Muscle of leg (tissue), 11 donors: ENCODE data around the gene TMEFF1. TPM values are rescaled to one million over a fixed set of nuclear protein-coding genes. Genes with fewer than 3 reads are reported as not detected.
"Not testable (repeated sequence)": the region's sequence is repeated elsewhere in the genome, so short reads cannot be mapped to it uniquely, and the experiment has no call there.

ENCODE experiments used
- DNase-seq: peaks from one replicate; pipeline ENCODE4 v3.0.0; 2013
- H3K27ac ChIP-seq: one replicate; pipeline ENCODE4 v1.5.1; 2013; ENCODE audit warnings: mild to moderate bottlenecking, low read length, control low read depth
- H3K27me3 ChIP-seq: one replicate; pipeline ENCODE4 v1.6.1; 2013; ENCODE audit warnings: low read length; ENCODE audit not compliant: control insufficient read depth, insufficient read depth
- H3K36me3 ChIP-seq: one replicate; pipeline ENCODE4 v1.6.1; 2013; ENCODE audit warnings: low read length; ENCODE audit not compliant: control insufficient read depth, insufficient read depth
- H3K4me1 ChIP-seq: one replicate; pipeline ENCODE4 v1.6.1; 2013; ENCODE audit warnings: low read length; ENCODE audit not compliant: control insufficient read depth, insufficient read depth
- H3K4me3 ChIP-seq: one replicate; pipeline ENCODE4 v1.5.1; 2013; ENCODE audit warnings: low read length, control low read depth
- H3K9me3 ChIP-seq: replicated peaks from 2 replicates; pipeline ENCODE4 v1.6.1; 2013; ENCODE audit warnings: low read depth, low read length; ENCODE audit not compliant: control insufficient read depth
- WGBS: methylation state at CpG from one replicate; pipeline ENCODE4 v1.1.5; 2013; ENCODE audit warnings: missing lambda C conversion rate; ENCODE audit not compliant: insufficient coverage; 5-methylcytosine and 5-hydroxymethylcytosine counted together
- polyA plus RNA-seq, 8 donors: library from polyadenylated mRNA; unstranded; fragments of 120-200 nt; gene quantifications; one replicate each; pipeline versions ENCODE4 v1.2.1 to v1.2.3, GENCODE V29; 2013; ENCODE audit warnings: inconsistent platforms in 1 of 8, low replicate concordance in 1 of 8; ENCODE audit not compliant: insufficient read length in 8 of 8, insufficient read depth in 1 of 8
- total RNA-seq: library from RNA; stranded (reverse); fragments of 120-200 nt; gene quantifications from one replicate; pipeline ENCODE4 v1.2.4, GENCODE V29; 2013

The TMEFF1 gene
- total and polyA plus RNA-seq, 9 donors, result 1.1 to 3.5 (median 2.0) TPM

GRCh38 chr9:100488177-100488576 lies 15.2 kb downstream of the TMEFF1 start:
- no peaks in the 10 kb centered on the region for H3K4me1 ChIP-seq
- H3K4me3 ChIP-seq, result no peak overlapping the region
- no peaks in the 10 kb centered on the region for H3K36me3 ChIP-seq
- H3K27me3 ChIP-seq, result no peaks in the 10 kb centered on the region
- DNase-seq, result no peak
- no peak overlapping the region for H3K27ac ChIP-seq
- no CpG with 5 or more reads among the region's 1 CpG for WGBS
- H3K9me3 ChIP-seq, result no peaks in the 10 kb centered on the region

- Histone ChIP-seq H3K27me3 (no peaks in the 10 kb centered on the region), H3K27ac (no peak overlapping the region), H3K4me1 (no peaks in the 10 kb centered on the region), H3K9me3 (no peaks in the 10 kb centered on the region), H3K4me3 (no peak overlapping the region), H3K36me3 (no peaks in the 10 kb centered on the region)
- WGBS, result 68% methylated on average over 2 of the region's 4 CpGs
- no peak for DNase-seq
Measured at GRCh38 chr9:100489836-100490235, 16.9 kb downstream of the TMEFF1 start.

GRCh38 chr9:100492952-100493351 lies 20.0 kb downstream of the TMEFF1 start:
- DNase-seq, result no peak
- no peak overlapping the region for H3K27ac ChIP-seq

GRCh38 chr9:100498592-100498991 lies 25.6 kb downstream of the TMEFF1 start:
- no peak overlapping the region for H3K4me3 ChIP-seq

More at GRCh38 chr9:100492952-100493351, 20.0 kb downstream of the TMEFF1 start:
- H3K4me1 ChIP-seq, result no peaks in the 10 kb centered on the region
- H3K36me3 ChIP-seq, result no peaks in the 10 kb centered on the region
- no peak overlapping the region for H3K4me3 ChIP-seq
- H3K27me3 ChIP-seq, result no peaks in the 10 kb centered on the region
- WGBS, result no CpG with 5 or more reads among the region's 2 CpGs
- H3K9me3 ChIP-seq, result no peaks in the 10 kb centered on the region

GRCh38 chr9:100499460-100499859 lies 26.5 kb downstream of the TMEFF1 start:
- Histone ChIP-seq H3K4me3 (no peak overlapping the region), H3K36me3 (no peaks in the 10 kb centered on the region), H3K4me1 (no peaks in the 10 kb centered on the region), H3K27ac (no peak overlapping the region), H3K9me3 (no peaks in the 10 kb centered on the region), H3K27me3 (no peaks in the 10 kb centered on the region)
- no peak for DNase-seq
- 100% methylated on average over 1 of the region's 4 CpGs for WGBS

More at GRCh38 chr9:100498592-100498991, 25.6 kb downstream of the TMEFF1 start:
- Histone ChIP-seq H3K27me3 (no peaks in the 10 kb centered on the region), H3K36me3 (no peaks in the 10 kb centered on the region), H3K4me1 (no peaks in the 10 kb centered on the region), H3K9me3 (no peaks in the 10 kb centered on the region), H3K27ac (no peak overlapping the region)
- no CpG with 5 or more reads among the region's 5 CpGs for WGBS
- DNase-seq, result no peak

- H3K9me3 ChIP-seq, result no peaks in the 10 kb centered on the region
- no peaks in the 10 kb centered on the region for H3K27me3 ChIP-seq
- no CpG with 5 or more reads among the region's 2 CpGs for WGBS
- H3K4me1 ChIP-seq, result no peaks in the 10 kb centered on the region
- H3K27ac ChIP-seq, result no peak overlapping the region
- H3K4me3 ChIP-seq, result no peak overlapping the region
- H3K36me3 ChIP-seq, result no peaks in the 10 kb centered on the region
- DNase-seq, result no peak
Measured at GRCh38 chr9:100499866-100500265, 26.9 kb downstream of the TMEFF1 start.

- Histone ChIP-seq H3K27me3 (no peaks in the 10 kb centered on the region), H3K36me3 (peaks cover 5% of the 10 kb centered on the region), H3K4me3 (no peak overlapping the region), H3K4me1 (no peaks in the 10 kb centered on the region), H3K9me3 (no peaks in the 10 kb centered on the region), H3K27ac (no peak overlapping the region)
- WGBS, result no CpG with 5 or more reads among the region's 4 CpGs
- DNase-seq, result peak; percentile 14
Measured at GRCh38 chr9:100505564-100506159, 32.7 kb downstream of the TMEFF1 start.

GRCh38 chr9:100507350-100507749 lies 34.4 kb downstream of the TMEFF1 start:
- not testable (repeated sequence) for H3K27me3 ChIP-seq, H3K4me1 ChIP-seq, H3K27ac ChIP-seq, H3K9me3 ChIP-seq, DNase-seq, H3K36me3 ChIP-seq, H3K4me3 ChIP-seq

GRCh38 chr9:100511205-100511604 lies 38.3 kb downstream of the TMEFF1 start:
- Histone ChIP-seq H3K4me1 (no peaks in the 10 kb centered on the region), H3K27me3 (no peaks in the 10 kb centered on the region), H3K36me3 (peaks cover 5% of the 10 kb centered on the region), H3K27ac (no peak overlapping the region), H3K4me3 (no peak overlapping the region), H3K9me3 (no peaks in the 10 kb centered on the region)
- DNase-seq, result no peak
- WGBS, result no CpG with 5 or more reads among the region's 1 CpG

- no peak overlapping the region for H3K4me3 ChIP-seq
- no peaks in the 10 kb centered on the region for H3K27me3 ChIP-seq
- no CpG with 5 or more reads among the region's 6 CpGs for WGBS
- no peak for DNase-seq
- H3K4me1 ChIP-seq, result no peaks in the 10 kb centered on the region
- no peaks in the 10 kb centered on the region for H3K36me3 ChIP-seq
- no peak overlapping the region for H3K27ac ChIP-seq
- no peaks in the 10 kb centered on the region for H3K9me3 ChIP-seq
Measured at GRCh38 chr9:100515578-100516494, 42.9 kb downstream of the TMEFF1 start.
